Natural killer cell (primary cell): ENCODE measurements around the gene FAM32A. TPM values are rescaled to one million over a fixed set of nuclear protein-coding genes. Genes with fewer than 3 reads are reported as not detected.

ENCODE experiments used
- ATAC-seq, 3 donors: fragments of 150-1000 bp in 2 of 3; fragments of 200-7000 bp in 1 of 3; cut with Tn5 transposase; 1 replicate in 1 of 3; 2 replicates in 2 of 3; pipeline ENCODE4 v1.10.0; 2021; ENCODE audit warnings: mild to moderate bottlenecking in 2 of 3, moderate library complexity in 2 of 3
- DNase-seq, 2 donors: peaks; one replicate each; pipeline versions ENCODE4 v3.0.0 to v3.0.0-alpha.2; 2013 to 2021; ENCODE audit warnings: mixed read lengths in 1 of 2
- H3K27ac ChIP-seq: one replicate; pipeline ENCODE4 v1.5.1; 2013; ENCODE audit warnings: mild to moderate bottlenecking, low read length
- H3K27me3 ChIP-seq: one replicate; pipeline ENCODE4 v1.6.1; 2013; ENCODE audit warnings: low read length; ENCODE audit not compliant: control insufficient read depth, insufficient read depth
- H3K36me3 ChIP-seq: one replicate; pipeline ENCODE4 v1.6.1; 2013; ENCODE audit warnings: low read length; ENCODE audit not compliant: control insufficient read depth, insufficient read depth
- H3K4me1 ChIP-seq: one replicate; pipeline ENCODE4 v1.6.1; 2013; ENCODE audit warnings: low read length; ENCODE audit not compliant: control insufficient read depth, insufficient read depth
- H3K4me3 ChIP-seq: one replicate; pipeline ENCODE4 v1.5.1; 2013; ENCODE audit warnings: low read length
- H3K9me3 ChIP-seq: one replicate; pipeline ENCODE4 v1.6.1; 2013; ENCODE audit warnings: low read length; ENCODE audit not compliant: control insufficient read depth, insufficient read depth
- H3K27ac Mint-ChIP-seq, 2 donors: one replicate each; pipeline ENCODE4 v1.8.0; 2022; ENCODE audit warnings: mild to moderate bottlenecking in 2 of 2, mixed read lengths in 2 of 2, moderate library complexity in 1 of 2
- H3K27me3 Mint-ChIP-seq, 2 donors: one replicate each; pipeline ENCODE4 v1.8.0; 2022; ENCODE audit warnings: low read depth in 2 of 2, mixed read lengths in 2 of 2
- H3K36me3 Mint-ChIP-seq: one replicate; pipeline ENCODE4 v1.8.0; 2022; ENCODE audit warnings: mixed read lengths
- H3K4me1 Mint-ChIP-seq, 2 donors: one replicate each; pipeline ENCODE4 v1.8.0; 2022; ENCODE audit warnings: mixed read lengths in 2 of 2
- H3K4me3 Mint-ChIP-seq: one replicate; pipeline ENCODE4 v1.8.0; 2022; ENCODE audit warnings: mild to moderate bottlenecking, moderate library complexity, mixed read lengths
- H3K9me3 Mint-ChIP-seq, 2 donors: one replicate each; pipeline ENCODE4 v1.8.0; 2022; ENCODE audit warnings: mixed read lengths in 2 of 2
- WGBS: methylation state at CpG from one replicate; pipeline ENCODE4 v1.1.7; 2013; ENCODE audit warnings: missing lambda C conversion rate; ENCODE audit not compliant: insufficient coverage; 5-methylcytosine and 5-hydroxymethylcytosine counted together
- intact Hi-C: fragments of 100-400 bp; cut with micrococcal nuclease; formaldehyde crosslinking; loops from one replicate; pipeline ENCODE4 v1.14.2; 2022
- total RNA-seq, 4 donors: library from RNA; stranded (reverse); fragments of 120-200 nt in 1 of 4; gene quantifications; one replicate each; pipeline versions ENCODE4 v1.2.3 to v1.2.4, GENCODE V29; 2013 to 2022
- TF ChIP-seq, protein P1 (sequence below): fragments of 200-600 bp; IDR thresholded peaks from one replicate; pipeline ENCODE4 v1.8.0; 2022; ENCODE audit warnings: antibody characterized with exemption

Gene FAM32A
- total RNA-seq, 3 donors from 2014 or later (not counting 1 experiment from before 2014, with no cell fraction given) = 46.3 to 69.3 (median 63.3) TPM

DNA sequence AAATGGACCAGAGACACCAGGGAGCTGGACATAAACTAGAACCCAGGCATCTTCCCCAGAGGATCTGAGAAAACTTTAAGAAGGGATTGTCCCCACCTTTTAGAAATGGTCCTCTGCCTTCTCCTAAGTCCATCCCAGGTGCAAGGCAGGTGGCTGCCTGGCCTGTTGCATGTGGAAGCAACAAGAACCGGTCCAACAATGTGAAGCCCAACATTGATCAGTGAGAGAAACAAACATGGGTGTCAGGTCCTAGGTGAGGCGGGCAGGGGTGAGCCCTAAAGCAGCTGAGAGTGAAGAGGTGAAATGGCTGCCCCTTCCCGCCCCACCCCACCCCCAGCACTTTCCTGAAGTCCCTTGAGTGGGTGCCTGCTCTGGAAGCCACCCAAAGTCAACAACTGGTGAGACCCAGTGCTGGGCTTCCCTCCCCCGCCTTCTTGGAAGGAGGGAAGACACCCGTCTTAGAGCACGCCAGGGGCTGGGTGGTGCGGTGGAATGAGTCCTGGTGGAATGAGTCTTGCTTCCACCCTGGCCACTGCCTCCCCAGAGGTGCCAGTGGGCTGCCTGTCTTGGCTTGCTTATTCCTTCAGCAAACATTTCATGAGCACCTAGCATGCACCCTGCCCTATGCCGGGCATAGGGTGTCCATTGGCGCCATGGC is 14.2 kb downstream of the FAM32A start:
- H3K9me3 Mint-ChIP-seq = no peaks in the 10 kb centered on the region
- no peaks in the 10 kb centered on the region for H3K27me3 Mint-ChIP-seq
- H3K4me3 Mint-ChIP-seq = peak overlapping the region; percentile 69
- Histone ChIP-seq H3K9me3 (no peaks in the 10 kb centered on the region), H3K27ac (no peak overlapping the region), H3K4me3 (no peak overlapping the region), H3K36me3 (peaks cover 26% of the 10 kb centered on the region), H3K4me1 (peaks cover 31% of the 10 kb centered on the region), H3K27me3 (no peaks in the 10 kb centered on the region)
- WGBS = 95% methylated on average over 9 of the region's 9 CpGs
- intact Hi-C loops = no loop called here
- TF ChIP-seq, protein P1, sequence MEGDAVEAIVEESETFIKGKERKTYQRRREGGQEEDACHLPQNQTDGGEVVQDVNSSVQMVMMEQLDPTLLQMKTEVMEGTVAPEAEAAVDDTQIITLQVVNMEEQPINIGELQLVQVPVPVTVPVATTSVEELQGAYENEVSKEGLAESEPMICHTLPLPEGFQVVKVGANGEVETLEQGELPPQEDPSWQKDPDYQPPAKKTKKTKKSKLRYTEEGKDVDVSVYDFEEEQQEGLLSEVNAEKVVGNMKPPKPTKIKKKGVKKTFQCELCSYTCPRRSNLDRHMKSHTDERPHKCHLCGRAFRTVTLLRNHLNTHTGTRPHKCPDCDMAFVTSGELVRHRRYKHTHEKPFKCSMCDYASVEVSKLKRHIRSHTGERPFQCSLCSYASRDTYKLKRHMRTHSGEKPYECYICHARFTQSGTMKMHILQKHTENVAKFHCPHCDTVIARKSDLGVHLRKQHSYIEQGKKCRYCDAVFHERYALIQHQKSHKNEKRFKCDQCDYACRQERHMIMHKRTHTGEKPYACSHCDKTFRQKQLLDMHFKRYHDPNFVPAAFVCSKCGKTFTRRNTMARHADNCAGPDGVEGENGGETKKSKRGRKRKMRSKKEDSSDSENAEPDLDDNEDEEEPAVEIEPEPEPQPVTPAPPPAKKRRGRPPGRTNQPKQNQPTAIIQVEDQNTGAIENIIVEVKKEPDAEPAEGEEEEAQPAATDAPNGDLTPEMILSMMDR = no peak
- H3K27ac Mint-ChIP-seq = peak overlapping the region; percentile 5 to 97
- H3K36me3 Mint-ChIP-seq = no peaks in the 10 kb centered on the region
- DNase-seq = no peak
- no peak for ATAC-seq
- peaks cover 24 to 53% of the 10 kb centered on the region in 2 donors for H3K4me1 Mint-ChIP-seq

DNA sequence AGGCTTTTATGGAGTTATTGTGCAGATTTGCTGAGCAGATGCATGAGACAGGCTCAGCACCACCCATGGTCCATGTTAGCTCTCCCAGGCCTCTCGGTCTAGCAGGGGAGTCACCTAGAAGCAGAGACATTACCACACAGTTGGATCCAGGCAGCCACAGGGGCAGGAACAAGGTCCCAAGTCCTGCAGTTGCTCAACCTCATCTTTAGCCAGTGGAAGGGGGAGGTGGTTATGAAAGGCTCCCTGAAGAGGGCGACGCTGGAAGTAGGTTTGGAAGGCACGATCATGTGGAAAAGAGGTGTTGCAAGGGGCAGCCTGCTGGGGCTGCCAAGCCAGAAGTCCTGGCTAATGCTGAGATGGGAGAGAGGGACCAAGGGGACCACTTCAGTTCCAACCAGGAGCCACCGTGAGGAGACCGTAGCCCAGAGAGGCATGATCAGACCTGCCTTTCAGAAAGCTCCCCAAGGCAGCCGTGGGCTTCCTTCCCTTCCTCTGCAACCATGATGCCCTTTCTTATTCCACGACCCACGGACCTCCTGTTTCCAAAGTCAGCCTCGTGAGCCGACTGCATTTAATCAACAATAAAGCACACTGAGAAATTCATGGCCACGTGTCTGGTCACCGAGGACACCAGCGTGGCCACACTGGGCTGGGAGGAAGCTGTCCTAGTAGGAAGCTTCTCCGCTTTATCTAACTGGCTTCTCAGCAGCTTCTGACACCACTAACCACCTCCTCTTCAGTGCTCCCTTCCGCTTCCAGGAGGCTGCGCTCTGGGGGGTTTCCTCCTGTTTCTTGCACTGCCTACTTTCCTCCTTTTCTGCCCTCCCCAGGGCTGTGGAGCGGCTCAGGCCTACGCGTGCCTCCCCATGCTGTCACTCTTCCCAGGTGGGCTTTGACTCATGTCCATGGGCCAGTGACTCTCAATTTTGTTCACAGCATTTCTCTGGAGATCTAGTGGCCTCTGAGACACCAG is 15.1 kb downstream of the FAM32A start:
- peaks cover 24 to 53% of the 10 kb centered on the region in 2 donors for H3K4me1 Mint-ChIP-seq

DNA sequence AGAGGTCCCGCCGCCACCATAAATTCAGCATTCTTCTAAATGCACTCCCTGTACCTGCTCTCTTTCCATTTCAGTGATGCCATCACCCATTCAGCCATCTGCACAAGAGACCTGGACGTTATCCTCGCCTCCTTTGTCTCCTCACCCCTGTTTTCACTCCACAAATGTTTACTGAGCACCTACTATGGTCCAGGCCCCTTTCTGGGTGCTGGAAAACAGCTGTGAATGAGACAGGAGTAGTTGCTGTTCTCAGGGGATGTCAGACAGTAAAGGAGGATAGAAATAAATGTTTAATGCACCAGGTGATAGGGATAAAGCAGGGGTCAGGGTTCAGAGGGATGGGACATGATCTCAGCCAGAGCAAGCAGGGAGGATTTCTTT is 15.8 kb downstream of the FAM32A start:
- peaks cover 31% of the 10 kb centered on the region for H3K4me1 ChIP-seq
- Mint-ChIP-seq H3K27ac (peak overlapping the region; percentile 5 to 81), H3K4me1 (peaks cover 24 to 53% of the 10 kb centered on the region in 2 donors), H3K36me3 (no peaks in the 10 kb centered on the region), H3K9me3 (no peaks in the 10 kb centered on the region), H3K27me3 (no peaks in the 10 kb centered on the region), H3K4me3 (peak overlapping the region; percentile 69)
- WGBS = 95% methylated on average over 4 of the region's 4 CpGs
- intact Hi-C loops = no loop called here
- DNase-seq (no peak), ATAC-seq (no peak)
- peaks cover 39% of the 10 kb centered on the region for H3K36me3 ChIP-seq
- H3K27me3 ChIP-seq = no peaks in the 10 kb centered on the region
- no peak overlapping the region for H3K4me3 ChIP-seq
- H3K27ac ChIP-seq = no peak overlapping the region
- no peaks in the 10 kb centered on the region for H3K9me3 ChIP-seq
- TF ChIP-seq, protein P1 = no peak

More for the DNA sequence above, 15.1 kb downstream of the FAM32A start:
- H3K27ac ChIP-seq = no peak overlapping the region
- Mint-ChIP-seq H3K4me3 (peak overlapping the region; percentile 69), H3K36me3 (no peaks in the 10 kb centered on the region), H3K9me3 (no peaks in the 10 kb centered on the region), H3K27me3 (no peaks in the 10 kb centered on the region), H3K27ac (peak overlapping the region; percentile 5 to 81)
- no peak overlapping the region for H3K4me3 ChIP-seq
- intact Hi-C loops = no loop called here
- no peak for DNase-seq
- no peak for ATAC-seq
- TF ChIP-seq, protein P1 = no peak
- no peaks in the 10 kb centered on the region for H3K27me3 ChIP-seq
- WGBS = 90% methylated on average over 20 of the region's 20 CpGs
- peaks cover 32% of the 10 kb centered on the region for H3K36me3 ChIP-seq
- peaks cover 31% of the 10 kb centered on the region for H3K4me1 ChIP-seq
- H3K9me3 ChIP-seq = no peaks in the 10 kb centered on the region
